Panc1 (cell line): ENCODE results near the gene CRISP2. TPM values are rescaled to one million over a fixed set of nuclear protein-coding genes. Genes with fewer than 3 reads are reported as not detected.

Experiments used
- ATAC-seq: fragments of 200-7000 bp; cut with Tn5 transposase; 2 replicates; pipeline ENCODE4 v1.9.1; 2020; ENCODE audit warnings: mild to moderate bottlenecking, moderate library complexity
- BruUV-seq: library from RNA; stranded (reverse); fragments of 400-500 nt; replicated peaks from 2 replicates; lab custom pipeline; 2021; lab: Mats Ljungman, UMichigan
- CTCF ChIA-PET: fragments of 300-600 bp; sonication (Branson Sonifier 250); formaldehyde crosslinking; loops from one replicate; lab custom pipeline; 2022; ENCODE audit warnings: antibody characterized with exemption; lab: Charles Lee
- POLR2A ChIA-PET: fragments of 300-600 bp; sonication (Branson Sonifier 250); formaldehyde crosslinking; loops from one replicate; lab custom pipeline; 2022; ENCODE audit warnings: antibody characterized with exemption; lab: Charles Lee
- DNase-seq: peaks from one replicate; pipeline ENCODE4 v3.0.0-alpha.2; 2010; ENCODE audit warnings: low read depth, low spot score
- H3K27ac ChIP-seq: 2 replicates; pipeline ENCODE4 v1.5.1; 2011; ENCODE audit warnings: mild to moderate bottlenecking, low read length, inconsistent platforms
- H3K27me3 ChIP-seq: fragments of 200-500 bp; sonication (Bioruptor generic); 2 replicates; pipeline ENCODE4 v1.6.0; 2014; ENCODE audit warnings: low read length, inconsistent platforms; ENCODE audit not compliant: control insufficient read depth, insufficient read depth
- H3K36me3 ChIP-seq: fragments of 200-500 bp; sonication (Bioruptor generic); 2 replicates; pipeline ENCODE4 v1.5.1; 2014; ENCODE audit warnings: inconsistent platforms, mild to moderate bottlenecking, low read length, moderate library complexity; ENCODE audit not compliant: control insufficient read depth, insufficient read depth
- H3K4me1 ChIP-seq: 2 replicates; pipeline ENCODE4 v1.5.1; 2011; ENCODE audit warnings: inconsistent platforms, mild to moderate bottlenecking, low read length, moderate library complexity; ENCODE audit not compliant: control insufficient read depth, insufficient read depth
- H3K4me3 ChIP-seq, 2 experiments: 2 replicates each; pipeline ENCODE4 v1.5.1; 2011 to 2012; ENCODE audit warnings: low read depth in 2 of 2, low read length in 2 of 2, mild to moderate bottlenecking in 2 of 2, inconsistent platforms in 1 of 2, moderate library complexity in 1 of 2
- H3K9me3 ChIP-seq: fragments of 200-500 bp; sonication (Bioruptor generic); 2 replicates; pipeline ENCODE4 v1.5.1; 2014; ENCODE audit warnings: low read depth, mild to moderate bottlenecking, inconsistent platforms, low read length, moderate library complexity; ENCODE audit not compliant: control insufficient read depth, insufficient read depth
- CTCF ChIP-seq: fragments of 450-650 bp; IDR thresholded peaks from 2 replicates; pipeline ENCODE4 v1.5.1; 2017; ENCODE audit warnings: mild to moderate bottlenecking
- POLR2AphosphoS5 ChIP-seq: IDR thresholded peaks from 2 replicates; pipeline ENCODE4 v1.6.1; 2012; ENCODE audit warnings: mild to moderate bottlenecking, low read depth, low read length, moderate library complexity
- REST ChIP-seq, 2 experiments: IDR thresholded peaks; 2 replicates each; pipeline ENCODE4 v1.6.1; 2011 to 2012; ENCODE audit warnings: low read depth in 2 of 2, control low read depth in 1 of 2, low read length in 1 of 2, mild to moderate bottlenecking in 1 of 2, moderate library complexity in 1 of 2; ENCODE audit not compliant: insufficient read depth in 1 of 2
- SIN3A ChIP-seq: IDR thresholded peaks from 2 replicates; pipeline ENCODE4 v1.6.1; 2012; ENCODE audit warnings: low read depth, mild to moderate bottlenecking, low read length, moderate library complexity, borderline replicate concordance; ENCODE audit not compliant: insufficient read depth
- TCF7L2 ChIP-seq: IDR thresholded peaks from 2 replicates; pipeline ENCODE4 v1.6.1; 2011; ENCODE audit warnings: mild to moderate bottlenecking, low read depth, low read length, inconsistent platforms
- in situ Hi-C: cut with HindIII; loops from 2 replicates; pipeline ENCODE4 v1.10.0; 2016; ENCODE audit warnings: low sequenced_read_pairs, low pct_unique_long_range_greater_than_20kb
- intact Hi-C: fragments of 100-400 bp; cut with micrococcal nuclease; formaldehyde crosslinking; loops from one replicate; pipeline ENCODE4 v1.10.0; 2022; ENCODE audit not compliant: unreplicated experiment
- total RNA-seq: library from RNA; stranded (reverse); gene quantifications from one replicate; pipeline ENCODE4 v1.2.1, GENCODE V29; 2021; ENCODE audit not compliant: unreplicated experiment

Gene CRISP2
- total RNA-seq, 1 experiment from 2014 or later: not detected

- Histone ChIP-seq H3K27ac (no peak overlapping the region), H3K36me3 (no peaks in the 10 kb centered on the region), H3K27me3 (no peaks in the 10 kb centered on the region), H3K4me3 (no peak overlapping the region), H3K4me1 (no peaks in the 10 kb centered on the region), H3K9me3 (no peaks in the 10 kb centered on the region)
- POLR2A ChIA-PET: no interaction called here
- in situ Hi-C loops (no loop called here), intact Hi-C loops (no loop called here)
- TF ChIP-seq POLR2AphosphoS5: no peak
- no peak for TF ChIP-seq TCF7L2
- TF ChIP-seq SIN3A: no peak
- no peak for TF ChIP-seq REST (IDR thresholded peaks at IDR 0.05; ENCODE audit: insufficient read depth in 1 of 2, low read depth in 2 of 2, low read length in 1 of 2)
- TF ChIP-seq CTCF: no peak
- no peak for DNase-seq
- CTCF ChIA-PET: no interaction called here
- no TSS peak for BruUV-seq
- ATAC-seq: no peak
Observed at GRCh38 chr6:49743429-49743828, 30.1 kb upstream of the CRISP2 start.

GRCh38 chr6:49739423-49739822 lies 26.1 kb upstream of the CRISP2 start:
- in situ Hi-C loops: no loop called here
- no peaks in the 10 kb centered on the region for H3K36me3 ChIP-seq
- H3K4me1 ChIP-seq: no peaks in the 10 kb centered on the region
- H3K27me3 ChIP-seq: no peaks in the 10 kb centered on the region
- ChIA-PET CTCF (no interaction called here), POLR2A (no interaction called here)
- BruUV-seq: no TSS peak
- no peak for DNase-seq
- TF ChIP-seq CTCF (no peak), TCF7L2 (no peak), POLR2AphosphoS5 (no peak), SIN3A (no peak), REST (IDR thresholded peaks at IDR 0.05; ENCODE audit: insufficient read depth in 1 of 2, low read depth in 2 of 2, low read length in 1 of 2) (no peak)
- H3K27ac ChIP-seq: no peak overlapping the region
- intact Hi-C loops: no loop called here
- H3K4me3 ChIP-seq: no peak overlapping the region
- ATAC-seq: no peak
- no peaks in the 10 kb centered on the region for H3K9me3 ChIP-seq
